NCI-H1930 (cell line): ENCODE measurements around the gene OXER1.

Source experiments
- DNase-seq, 2 experiments: peaks; one replicate each; lab custom pipeline; 2025; lab: John Stamatoyannopoulos, UW

Gene OXER1

GRCh38 chr2:42769583-42770287 lies 5.8 kb upstream of the OXER1 start:
- DNase-seq, result no peak

- no peak for DNase-seq
Observed at GRCh38 chr2:42768706-42769256, 4.8 kb upstream of the OXER1 start.

GRCh38 chr2:42767899-42768705 lies 4.2 kb upstream of the OXER1 start:
- no peak for DNase-seq

DNA sequence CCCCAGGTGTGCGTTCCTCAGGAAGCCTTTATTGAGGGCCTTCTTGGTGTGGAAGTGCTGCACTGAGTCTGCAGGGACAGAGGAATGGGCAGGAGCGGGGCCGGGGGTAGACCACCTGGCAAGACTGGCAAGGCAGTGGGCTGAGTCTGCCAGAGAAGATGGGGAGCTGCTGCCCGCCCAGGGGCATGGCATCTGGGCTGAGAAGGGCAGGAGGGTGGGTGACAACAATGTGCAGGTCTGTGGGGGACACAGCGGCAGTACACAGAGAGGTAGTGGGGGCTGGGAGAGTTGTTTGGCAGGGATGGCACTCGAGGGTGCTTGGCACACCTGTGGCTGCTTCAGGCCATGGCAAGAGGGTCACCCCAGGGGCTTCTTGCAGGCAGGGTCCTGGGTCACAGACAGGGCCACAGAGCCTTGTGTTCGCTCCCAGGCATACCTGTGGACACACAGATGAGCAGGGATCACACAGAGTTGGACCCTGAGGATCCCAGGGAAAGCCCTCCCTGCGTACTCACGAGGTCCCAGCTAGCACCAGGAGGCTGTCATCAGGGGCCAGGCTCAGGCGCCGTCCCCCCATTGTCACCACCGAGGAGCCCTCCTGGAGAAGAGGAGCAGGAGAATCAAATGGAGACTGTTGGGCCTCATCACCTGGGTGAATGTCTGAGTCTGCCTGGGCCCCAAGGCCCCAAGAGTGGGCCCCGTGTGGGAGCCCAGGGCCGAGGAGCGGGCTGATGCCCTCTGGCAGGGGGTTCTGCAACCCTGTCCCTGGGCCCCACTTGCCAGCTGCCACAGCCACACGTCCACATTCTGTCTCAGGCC lies 3.4 kb upstream of the OXER1 start:
- DNase-seq, result no peak

- no peak for DNase-seq
Observed at GRCh38 chr2:42765686-42766085, 1.8 kb upstream of the OXER1 start.

GRCh38 chr2:42764901-42765300 lies 966 bp upstream of the OXER1 start:
- DNase-seq, result no peak

- no peak for DNase-seq
Observed at GRCh38 chr2:42762823-42763804, 821 bp downstream of the OXER1 start.

DNA sequence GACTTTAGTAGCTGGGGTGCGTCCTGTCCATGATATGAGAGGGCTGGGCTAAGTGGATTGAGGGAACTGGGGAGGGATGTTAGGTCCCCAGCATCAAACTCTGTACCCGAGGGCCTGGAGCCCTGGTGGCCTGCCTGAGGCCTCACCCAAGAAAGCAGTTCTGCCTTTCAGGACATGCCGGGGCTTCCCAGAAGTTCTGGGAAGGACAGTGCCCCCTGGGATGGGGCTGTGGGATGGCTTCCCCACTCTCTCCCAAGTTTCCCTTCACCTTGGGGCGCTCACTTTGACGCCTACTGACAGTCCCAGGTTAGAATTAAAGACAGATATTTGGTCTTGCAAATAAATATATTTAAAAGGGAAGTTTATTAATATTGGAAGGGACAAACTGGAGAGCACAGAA lies 1.8 kb downstream of the OXER1 start:
- DNase-seq, result no peak

DNA sequence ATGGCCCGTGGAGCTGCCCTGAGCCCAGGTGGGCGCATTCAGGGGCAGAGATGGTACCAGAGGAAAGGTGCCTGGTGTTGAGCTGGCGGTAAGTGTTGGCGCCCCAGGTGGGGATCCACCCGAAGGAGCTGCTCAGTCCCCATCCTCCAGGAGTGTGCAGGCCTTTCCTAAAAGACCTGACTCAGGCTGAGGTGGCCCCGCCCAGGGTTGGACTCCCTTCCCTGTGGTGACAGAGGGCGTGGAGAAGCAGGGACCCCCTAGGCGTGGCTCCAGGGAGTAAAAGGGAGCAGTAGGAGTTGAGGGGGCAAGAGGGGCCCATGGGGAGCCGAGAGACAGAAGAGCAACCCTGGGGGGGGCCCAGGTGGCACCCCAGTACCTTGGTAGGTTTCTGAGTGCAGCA lies 2.4 kb downstream of the OXER1 start:
- no peak for DNase-seq

DNA sequence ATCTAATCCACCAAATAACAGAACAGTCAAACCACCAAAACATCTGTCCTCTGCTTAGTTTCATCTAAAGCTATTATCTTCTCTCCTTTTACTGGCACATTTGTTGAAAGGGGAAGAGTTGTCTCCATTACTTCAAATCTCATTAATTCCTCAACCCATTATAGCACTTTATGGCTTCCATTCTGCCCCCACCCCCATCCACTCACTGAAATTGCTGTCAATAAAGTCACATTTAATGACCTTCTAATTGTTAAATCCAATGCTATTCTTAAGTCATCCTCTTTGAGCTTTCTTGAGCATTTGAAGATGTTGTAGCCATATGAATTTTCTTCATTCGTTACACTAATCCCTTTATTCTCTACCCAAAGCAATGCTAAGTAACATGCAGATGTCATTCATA lies 5.2 kb downstream of the OXER1 start:
- no peak for DNase-seq

- no peak for DNase-seq
Observed at GRCh38 chr2:42757981-42758740, 5.8 kb downstream of the OXER1 start.

DNA sequence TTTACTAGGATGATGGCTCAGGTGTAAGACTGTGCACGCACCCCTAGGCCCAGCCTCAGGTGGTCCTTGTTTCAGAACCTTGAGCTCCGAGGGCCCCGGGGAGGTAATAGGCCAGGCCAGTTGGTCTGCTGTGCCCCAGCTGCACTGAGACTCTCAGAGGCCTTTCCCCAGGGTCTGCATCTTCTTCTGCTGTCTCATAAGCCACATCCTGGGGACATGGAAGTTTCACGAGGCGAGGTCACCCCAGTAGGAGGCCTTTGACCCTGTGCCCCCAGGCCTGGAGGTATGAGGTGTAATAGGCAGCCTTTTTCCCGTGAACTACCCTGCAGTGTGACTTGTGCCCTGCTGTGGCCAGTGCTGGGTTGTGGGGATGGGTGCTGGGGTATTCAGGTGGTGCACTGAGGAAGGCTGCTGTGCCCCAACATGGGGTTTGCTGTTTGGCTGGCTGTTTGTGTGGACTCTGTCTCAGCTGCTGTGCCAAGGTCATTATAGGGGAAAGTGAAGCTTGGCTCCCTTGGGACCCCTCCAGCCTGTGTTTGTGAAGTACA lies 6.9 kb downstream of the OXER1 start:
- DNase-seq, result no peak

- no peak for DNase-seq
Observed at GRCh38 chr2:42756150-42756775, 7.7 kb downstream of the OXER1 start.

GRCh38 chr2:42755191-42755880 lies 8.6 kb downstream of the OXER1 start:
- DNase-seq, result no peak

GRCh38 chr2:42754776-42755140 lies 9.2 kb downstream of the OXER1 start:
- DNase-seq, result no peak

DNA sequence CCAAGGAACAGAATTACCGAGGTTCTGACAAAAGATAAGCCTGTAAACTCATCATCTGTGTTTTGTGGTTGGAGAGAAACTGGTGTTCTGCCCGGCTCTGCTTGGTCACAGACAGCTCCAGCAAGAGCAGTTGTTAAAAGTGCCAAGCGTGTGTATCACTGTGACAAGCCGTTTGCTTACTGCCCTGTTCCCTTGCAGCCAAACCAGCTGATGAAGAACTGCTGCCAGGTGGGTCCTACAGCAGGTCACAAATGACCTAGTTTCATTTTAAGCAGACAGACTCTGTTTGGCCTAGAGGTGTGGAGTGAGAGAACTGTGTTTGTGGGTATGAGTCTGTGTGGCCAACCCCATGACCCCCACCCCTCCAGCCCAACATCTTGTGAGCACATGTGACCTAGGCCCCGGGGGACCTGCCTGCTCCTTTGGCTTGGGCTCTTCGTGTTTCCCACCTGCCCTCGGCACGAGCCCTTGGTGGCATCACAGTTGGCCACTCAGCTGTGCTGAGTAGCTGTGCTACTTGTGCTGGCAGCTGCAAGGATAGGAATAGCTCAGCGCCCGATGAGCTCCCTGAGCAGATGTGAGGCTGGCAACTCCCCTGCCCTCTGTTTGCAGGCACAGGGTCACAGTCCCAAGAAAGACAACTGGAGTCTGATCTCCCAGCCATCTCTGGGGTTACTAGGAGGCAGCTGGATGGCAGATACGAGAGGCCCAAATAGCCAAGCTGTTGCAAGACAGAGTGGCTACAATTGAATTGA lies 9.7 kb downstream of the OXER1 start:
- DNase-seq, result no peak

DNA sequence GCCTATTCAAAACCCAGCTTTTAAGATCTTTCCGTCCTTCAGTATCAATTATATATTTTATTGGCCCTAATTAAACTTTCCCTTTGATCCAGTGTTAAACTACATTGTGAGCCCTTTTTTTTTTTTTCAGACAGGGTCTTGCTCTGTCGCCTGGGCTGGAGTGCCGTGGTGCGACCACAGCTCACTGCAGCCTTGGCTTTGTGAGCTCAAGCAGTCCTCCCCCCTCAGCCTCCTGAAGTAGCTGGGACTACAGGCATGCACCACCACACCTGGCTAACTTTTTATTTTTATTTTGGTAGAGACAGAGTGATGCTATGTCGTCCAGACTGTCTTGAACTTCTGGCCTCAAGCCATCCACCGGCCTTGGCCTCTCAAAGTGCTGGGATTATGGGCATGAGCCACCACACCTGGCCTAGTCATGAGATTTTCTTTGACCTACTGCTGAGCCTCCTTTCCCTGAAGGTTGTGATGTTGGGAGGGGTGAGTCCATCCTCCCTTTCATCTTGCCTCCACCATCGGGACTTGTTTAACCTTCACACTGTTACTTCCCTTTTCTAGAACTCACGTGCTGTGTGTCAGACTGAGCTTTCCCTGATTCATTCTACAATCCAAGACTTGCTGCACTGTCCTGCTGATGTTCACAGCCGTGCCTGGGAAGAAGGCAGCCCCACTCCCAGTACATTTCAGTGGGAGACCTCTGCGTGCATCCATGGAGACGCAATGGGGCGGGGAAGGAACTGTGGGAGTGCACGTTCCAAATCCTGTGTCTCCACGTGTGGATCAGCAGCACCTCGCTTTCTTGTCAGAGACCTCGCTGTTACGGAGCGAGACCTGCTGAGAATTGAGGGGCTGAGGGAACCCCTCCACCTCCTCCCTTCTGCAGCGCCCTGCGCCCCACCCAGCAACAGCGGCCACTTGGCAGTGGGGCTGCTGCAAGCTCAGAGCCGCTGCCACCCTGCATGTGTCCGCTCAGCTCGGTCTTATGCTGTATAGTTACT lies 10.8 kb downstream of the OXER1 start:
- DNase-seq, result no peak
